Stimulated activated CD4-positive, alpha-beta T cell treated with anti-CD3 and anti-CD28 coated beads, Interleukin-15, amount 100 ng/mL, for 48 hours (primary cell): Measurements from ENCODE around the gene MIX23.

ENCODE experiments used
- DNase-seq, 2 donors: peaks; one replicate each; pipeline ENCODE4 v3.0.0-alpha.2; 2020; ENCODE audit warnings: low read depth in 2 of 2

MIX23 gene

GRCh38 chr3:122351612-122352011, 31.4 kb downstream of the MIX23 start:
- no peak for DNase-seq

GRCh38 chr3:122350814-122351418, 32.1 kb downstream of the MIX23 start:
- DNase-seq = no peak

GRCh38 chr3:122349171-122349570, 33.9 kb downstream of the MIX23 start:
- no peak for DNase-seq

GRCh38 chr3:122343654-122344053, 39.4 kb downstream of the MIX23 start:
- DNase-seq = no peak

GRCh38 chr3:122342803-122343202, 40.2 kb downstream of the MIX23 start:
- no peak for DNase-seq

- DNase-seq = no peak
Observed at GRCh38 chr3:122332551-122332950, 50.5 kb downstream of the MIX23 start.

- no peak for DNase-seq
Observed at GRCh38 chr3:122331886-122332285, 51.1 kb downstream of the MIX23 start.

GRCh38 chr3:122325769-122326168, 57.3 kb downstream of the MIX23 start:
- no peak for DNase-seq

GRCh38 chr3:122324871-122325323, 58.1 kb downstream of the MIX23 start, which contains the start of gene CSTA:
CSTA (plus strand) TSS chr3:122325248; CDS start chr3:122325293, 45 bp downstream.
- DNase-seq = no peak

GRCh38 chr3:122322095-122323075, 60.6 kb downstream of the MIX23 start:
- DNase-seq = no peak

GRCh38 chr3:122318620-122319019, 64.4 kb downstream of the MIX23 start:
- DNase-seq = no peak

GRCh38 chr3:122316368-122316767, 66.7 kb downstream of the MIX23 start:
- no peak for DNase-seq

- no peak for DNase-seq
Observed at GRCh38 chr3:122315619-122316018, 67.4 kb downstream of the MIX23 start.

- no peak for DNase-seq
Observed at GRCh38 chr3:122314228-122314876, 68.7 kb downstream of the MIX23 start.

GRCh38 chr3:122313281-122313680, 69.8 kb downstream of the MIX23 start:
- DNase-seq = no peak

- no peak for DNase-seq
Observed at GRCh38 chr3:122312826-122313225, 70.2 kb downstream of the MIX23 start.

- DNase-seq = no peak
Observed at GRCh38 chr3:122310361-122310760, 72.7 kb downstream of the MIX23 start.
